Subcutaneous abdominal adipose tissue (tissue), 5 donors: ENCODE data around the gene SPRYD4.

ENCODE experiments used
- H3K27ac ChIP-seq: one replicate; pipeline ENCODE4 v1.7.0; 2013; ENCODE audit warnings: low read depth, mild to moderate bottlenecking, inconsistent platforms, low read length, moderate library complexity
- H3K27me3 ChIP-seq, 5 donors: one replicate each; pipeline ENCODE4 v1.7.0; 2013; ENCODE audit warnings: low read length in 5 of 5, inconsistent platforms in 1 of 5; ENCODE audit not compliant: control insufficient read depth in 5 of 5, insufficient read depth in 4 of 5
- H3K36me3 ChIP-seq, 5 donors: one replicate each; pipeline ENCODE4 v1.7.0; 2013; ENCODE audit warnings: low read length in 5 of 5; ENCODE audit not compliant: control insufficient read depth in 5 of 5, insufficient read depth in 5 of 5
- H3K4me1 ChIP-seq, 5 donors: one replicate each; pipeline ENCODE4 v1.7.0; 2013; ENCODE audit warnings: low read length in 5 of 5, mild to moderate bottlenecking in 3 of 5, moderate library complexity in 1 of 5; ENCODE audit not compliant: control insufficient read depth in 5 of 5, insufficient read depth in 5 of 5
- H3K4me3 ChIP-seq, 5 donors: one replicate each; pipeline ENCODE4 v1.7.0; 2013; ENCODE audit warnings: low read length in 5 of 5, low read depth in 1 of 5
- H3K9ac ChIP-seq, 5 donors: one replicate each; pipeline ENCODE4 v1.7.0; 2013; ENCODE audit warnings: low read length in 5 of 5, mild to moderate bottlenecking in 4 of 5, moderate library complexity in 3 of 5
- H3K9me3 ChIP-seq, 5 donors: one replicate each; pipeline ENCODE4 v1.7.0; 2013; ENCODE audit warnings: low read length in 5 of 5; ENCODE audit not compliant: control insufficient read depth in 5 of 5
- donor health status: healthy.
- donor health status: healthy.
- donor health status: healthy.
- donor health status: healthy.
- donor health status: healthy.

Gene SPRYD4

DNA sequence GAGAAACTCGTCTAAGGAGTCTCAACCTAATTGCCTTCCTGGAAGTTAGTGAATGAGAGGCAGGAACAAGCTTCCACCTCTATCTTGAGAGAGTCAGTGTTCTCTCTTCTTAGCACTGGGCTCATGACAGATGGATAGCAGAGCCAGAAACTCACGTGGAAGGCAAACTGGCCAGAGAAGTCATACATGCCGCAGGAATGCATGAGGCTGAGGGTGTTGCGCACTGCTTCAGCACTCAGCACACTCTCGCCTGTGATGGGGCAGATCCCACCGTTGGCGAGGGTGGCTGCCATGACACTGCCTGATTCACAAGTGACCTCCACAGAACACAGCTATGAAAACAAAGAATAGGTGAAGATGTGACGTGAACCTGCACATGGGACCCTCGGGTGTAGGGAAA is 6.0 kb downstream of the SPRYD4 start:
- Histone ChIP-seq H3K9me3 (no peaks in the 10 kb centered on the region), H3K4me3 (no peak overlapping the region), H3K27ac (no peak overlapping the region), H3K9ac (no peak overlapping the region), H3K27me3 (no peaks in the 10 kb centered on the region), H3K4me1 (peaks cover 0 to 7% (median 5%) of the 10 kb centered on the region in 5 donors), H3K36me3 (peaks cover 0 to 8% (median 4%) of the 10 kb centered on the region in 5 donors)

DNA sequence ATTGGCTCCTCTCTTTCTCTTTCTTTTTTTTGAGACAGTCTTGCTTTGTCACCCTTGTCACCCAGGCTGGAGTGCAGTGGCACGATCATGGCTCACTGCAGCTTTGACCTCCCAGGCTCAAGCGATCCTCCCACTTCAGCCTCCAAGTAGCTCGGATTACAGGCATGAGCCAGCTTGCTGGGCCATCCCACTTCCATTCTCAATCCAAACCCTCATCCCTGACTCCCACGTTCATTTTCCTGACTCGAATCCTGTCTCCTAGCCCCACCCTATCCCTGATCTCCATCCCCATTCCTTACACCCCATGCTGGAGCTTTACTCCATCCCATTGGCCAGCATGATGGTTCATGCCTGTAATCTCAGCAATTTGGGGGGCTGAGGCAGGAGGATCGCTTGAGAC is 7.8 kb downstream of the SPRYD4 start:
- Histone ChIP-seq H3K4me3 (no peak overlapping the region), H3K9ac (no peak overlapping the region), H3K27me3 (no peaks in the 10 kb centered on the region), H3K27ac (no peak overlapping the region), H3K9me3 (no peaks in the 10 kb centered on the region), H3K36me3 (peaks cover 0 to 8% (median 2%) of the 10 kb centered on the region in 5 donors), H3K4me1 (no peaks in the 10 kb centered on the region)

DNA sequence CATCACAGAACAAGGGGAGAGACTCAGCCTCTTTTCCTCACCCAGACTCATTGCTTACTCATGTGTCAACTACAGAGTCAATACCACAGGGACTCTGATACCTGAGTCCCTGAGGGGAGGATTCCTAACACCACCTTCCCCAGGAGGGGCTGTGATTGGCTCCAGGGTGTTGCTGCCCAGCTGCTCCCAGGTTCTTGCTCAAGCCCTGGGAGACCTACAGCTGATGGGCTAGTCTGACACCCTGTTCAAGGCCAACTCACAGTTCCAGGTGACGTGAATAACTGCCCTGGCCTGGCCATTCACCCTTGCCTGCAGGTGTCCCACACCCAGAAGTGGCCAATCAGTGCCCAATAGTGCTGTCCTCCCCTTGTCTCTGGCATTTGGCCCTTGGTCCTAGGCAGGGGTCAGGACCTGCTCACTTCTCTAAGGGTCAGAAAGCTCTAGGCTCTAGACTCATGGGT is 8.6 kb downstream of the SPRYD4 start:
- H3K27me3 ChIP-seq: no peaks in the 10 kb centered on the region
- peaks cover 0 to 8% (median 0%) of the 10 kb centered on the region in 5 donors for H3K36me3 ChIP-seq
- no peak overlapping the region for H3K9ac ChIP-seq
- no peak overlapping the region for H3K4me3 ChIP-seq
- no peaks in the 10 kb centered on the region for H3K4me1 ChIP-seq
- H3K9me3 ChIP-seq: no peaks in the 10 kb centered on the region
- no peak overlapping the region for H3K27ac ChIP-seq

DNA sequence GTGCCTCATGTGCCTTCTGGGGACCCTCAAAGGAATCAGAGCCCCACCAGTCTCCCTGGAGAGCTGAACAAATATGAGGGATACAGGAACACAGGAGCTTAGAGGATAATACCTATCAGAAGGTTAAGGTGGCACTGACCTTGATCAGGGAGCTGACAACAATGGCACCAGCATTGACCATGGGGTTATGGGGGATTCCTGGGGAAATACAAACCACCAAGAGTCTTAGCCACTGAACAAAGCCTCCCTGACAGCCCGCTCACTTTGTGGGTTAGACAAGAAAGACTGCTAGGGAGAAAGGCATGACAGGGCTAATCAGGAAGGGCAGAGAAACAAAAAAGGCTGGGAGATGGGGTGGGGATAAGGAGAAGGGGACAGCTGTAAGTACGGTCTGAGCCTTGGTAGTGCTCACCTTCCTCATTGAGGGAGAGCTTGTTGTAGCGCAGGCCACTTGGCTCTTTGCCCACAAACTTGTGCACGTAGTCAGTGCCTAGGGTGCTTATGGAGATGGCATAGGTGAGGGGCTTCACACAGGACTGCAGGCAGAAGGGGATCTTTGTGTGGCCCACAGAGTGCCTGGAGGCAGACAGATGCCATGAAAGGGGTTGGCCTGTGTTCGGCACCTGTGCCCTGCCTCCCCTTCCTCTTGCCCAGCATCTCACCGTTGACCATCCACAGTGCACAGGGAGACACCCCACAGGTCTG is 9.3 kb downstream of the SPRYD4 start:
- Histone ChIP-seq H3K27me3 (no peaks in the 10 kb centered on the region), H3K4me1 (no peaks in the 10 kb centered on the region), H3K4me3 (no peak overlapping the region), H3K36me3 (peaks cover 0 to 6% (median 0%) of the 10 kb centered on the region in 5 donors), H3K9ac (no peak overlapping the region), H3K9me3 (no peaks in the 10 kb centered on the region), H3K27ac (no peak overlapping the region)

DNA sequence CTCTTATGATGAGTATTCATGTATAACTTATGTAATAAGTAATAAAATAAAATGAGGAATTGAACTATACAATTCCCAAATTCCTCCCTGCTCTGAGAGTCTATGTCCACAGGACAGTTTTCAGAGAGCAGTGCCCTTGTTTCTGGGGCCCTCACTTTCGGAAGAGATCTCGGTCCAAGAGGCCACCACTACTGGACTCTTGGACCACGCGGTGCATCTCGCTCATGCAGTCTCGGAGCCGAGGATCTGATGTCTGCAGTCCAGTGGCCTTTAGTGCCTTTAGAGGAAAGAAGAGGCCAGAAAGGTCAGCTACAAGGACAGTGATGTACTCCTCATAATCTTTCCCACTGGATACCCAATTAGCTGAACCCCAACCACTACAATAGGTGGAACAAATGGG is 11.2 kb downstream of the SPRYD4 start:
- no peak overlapping the region for H3K27ac ChIP-seq
- no peaks in the 10 kb centered on the region for H3K4me1 ChIP-seq

DNA sequence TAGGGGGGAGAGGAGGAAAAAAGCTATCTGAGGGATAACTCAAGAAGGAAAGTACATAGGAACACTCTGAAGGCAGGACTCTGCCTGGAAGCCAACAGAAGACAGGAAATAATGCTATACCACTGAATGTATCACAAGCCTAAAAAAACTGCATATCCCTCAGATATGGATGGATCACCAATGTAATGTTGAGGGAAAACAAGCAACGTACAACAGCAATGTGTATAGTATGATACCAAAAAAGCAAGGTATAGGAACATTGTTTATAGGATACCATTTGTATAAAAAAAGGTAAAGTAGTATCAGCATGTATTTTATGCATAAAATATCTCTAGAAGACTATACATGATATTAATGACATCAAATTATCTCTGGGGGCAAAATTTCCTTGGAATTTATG is 16.2 kb downstream of the SPRYD4 start:
- Histone ChIP-seq H3K36me3 (no peaks in the 10 kb centered on the region), H3K27me3 (peaks cover 0 to 7% (median 0%) of the 10 kb centered on the region in 5 donors), H3K4me3 (no peak overlapping the region), H3K4me1 (peaks cover 6 to 21% (median 18%) of the 10 kb centered on the region in 5 donors), H3K27ac (no peak overlapping the region), H3K9me3 (no peaks in the 10 kb centered on the region), H3K9ac (no peak overlapping the region)

More for the DNA sequence above, 11.2 kb downstream of the SPRYD4 start:
- Histone ChIP-seq H3K4me3 (no peak overlapping the region), H3K9ac (no peak overlapping the region), H3K27me3 (no peaks in the 10 kb centered on the region), H3K9me3 (no peaks in the 10 kb centered on the region), H3K36me3 (no peaks in the 10 kb centered on the region)

DNA sequence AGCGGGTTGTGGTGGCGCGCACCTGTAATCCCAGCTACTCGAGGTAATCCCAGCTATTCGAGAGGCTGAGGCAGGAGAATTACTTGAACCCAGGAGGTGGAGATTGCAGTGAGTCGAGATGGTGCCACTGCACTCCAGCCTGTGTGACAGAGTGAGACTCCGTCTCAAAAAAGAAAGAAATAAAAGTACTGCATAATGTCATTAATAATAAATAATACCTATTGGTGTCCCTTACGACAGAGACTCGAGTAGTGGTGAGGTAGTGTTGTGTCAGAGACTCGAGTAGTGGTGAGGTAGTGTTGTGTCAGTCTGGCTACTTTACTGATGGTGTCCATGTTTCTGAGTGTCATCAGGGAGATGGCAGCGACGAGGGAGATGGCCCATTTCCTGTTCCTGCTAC is 18.3 kb downstream of the SPRYD4 start:
- no peak overlapping the region for H3K27ac ChIP-seq
- peak overlapping the region in 1 of 5 donors; percentile 67 for H3K4me3 ChIP-seq

DNA sequence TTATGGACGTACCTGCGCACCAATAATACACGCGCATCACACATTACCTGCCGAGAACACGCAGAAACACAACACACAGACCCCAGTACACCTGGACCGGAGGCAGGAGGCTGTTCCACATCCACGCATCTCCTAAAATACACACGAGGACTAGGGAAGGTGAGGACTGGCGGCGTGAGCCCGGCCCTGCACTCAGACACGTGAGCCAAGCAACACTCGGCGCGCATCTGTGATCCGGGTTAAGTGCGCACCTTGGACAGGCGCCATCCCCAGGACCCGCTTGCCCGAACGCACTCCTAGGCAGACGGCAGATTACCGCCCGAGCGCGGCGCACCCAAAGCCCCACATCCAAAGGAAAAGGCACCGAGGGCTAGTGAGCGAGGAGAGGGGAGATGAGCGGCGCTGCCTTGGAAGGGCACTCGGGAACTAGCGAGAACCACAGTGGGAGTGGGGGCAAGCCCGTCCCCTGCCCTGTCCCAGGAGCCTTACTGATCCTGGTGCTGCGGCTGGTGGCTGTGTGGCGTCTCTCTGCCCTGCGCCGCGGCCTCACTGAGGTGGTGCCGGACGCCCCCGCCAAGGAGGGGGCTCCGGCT is 19.2 kb downstream of the SPRYD4 start:
- no peak overlapping the region for H3K27ac ChIP-seq
- H3K4me1 ChIP-seq: peaks cover 6 to 21% (median 18%) of the 10 kb centered on the region in 5 donors
- H3K36me3 ChIP-seq: no peaks in the 10 kb centered on the region
- H3K9me3 ChIP-seq: no peaks in the 10 kb centered on the region
- peak overlapping the region in 2 of 5 donors; percentile 53 to 71 for H3K9ac ChIP-seq
- peak overlapping the region; percentile 54 to 75 (median 67) for H3K4me3 ChIP-seq
- H3K27me3 ChIP-seq: peaks cover 0 to 15% (median 3%) of the 10 kb centered on the region in 5 donors

More for the DNA sequence above, 18.3 kb downstream of the SPRYD4 start:
- Histone ChIP-seq H3K27me3 (peaks cover 0 to 13% (median 3%) of the 10 kb centered on the region in 5 donors), H3K36me3 (no peaks in the 10 kb centered on the region), H3K9ac (no peak overlapping the region), H3K9me3 (no peaks in the 10 kb centered on the region), H3K4me1 (peaks cover 6 to 21% (median 18%) of the 10 kb centered on the region in 5 donors)

DNA sequence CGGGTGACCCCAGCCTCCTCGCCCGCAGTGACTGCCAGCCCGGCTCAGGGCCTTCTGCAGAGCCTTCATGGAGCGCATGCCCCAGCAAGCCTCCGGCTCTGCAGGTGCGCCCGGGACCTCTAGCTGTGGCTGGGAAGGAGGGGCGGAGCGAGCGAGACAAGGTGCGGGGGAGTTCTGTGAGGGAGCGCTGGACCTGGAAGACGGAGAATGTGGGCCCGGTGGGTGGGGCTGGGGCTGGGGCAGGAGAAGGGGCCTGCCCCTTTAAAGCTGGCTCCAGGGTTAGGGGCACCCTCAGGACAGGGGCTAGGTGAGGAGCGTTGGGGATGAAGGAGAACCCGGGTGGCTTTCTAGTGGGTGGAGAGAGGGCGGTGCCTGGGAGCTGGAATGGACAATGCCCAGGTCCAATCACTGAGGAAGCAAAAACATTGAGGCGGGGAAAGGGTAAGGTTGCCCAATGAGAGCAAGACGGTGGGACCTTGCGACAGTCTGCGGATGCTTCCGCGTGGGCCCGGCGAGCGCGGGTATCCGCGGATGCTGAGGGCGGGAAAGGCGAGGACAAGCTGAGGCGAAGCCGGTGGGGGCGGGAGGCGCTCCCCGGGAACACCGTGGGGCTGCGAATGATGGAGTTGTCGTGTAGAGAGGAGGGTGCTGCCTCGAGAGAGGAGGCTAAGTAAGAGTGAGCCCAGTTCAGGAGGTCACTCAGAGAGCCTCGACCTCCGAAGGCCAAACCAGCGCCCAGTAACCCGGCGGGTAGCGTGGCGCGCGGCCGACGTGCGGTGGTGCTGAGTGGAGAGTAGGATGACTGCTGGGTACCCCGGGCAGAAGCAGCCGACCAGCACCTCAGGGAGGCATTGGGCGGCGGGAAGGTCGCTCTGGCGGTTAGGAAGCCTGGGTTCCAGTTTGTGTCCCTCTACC is 19.9 kb downstream of the SPRYD4 start, which contains the start of gene GLS2:
Gene GLS2 (minus strand): TSS at position 121 of the 915 bp plus-strand sequence. CDS start 43 bp downstream, at position 78.
- Histone ChIP-seq H3K9ac (peak within 1 kb of the TSS in 2 of 5 donors; percentile 53 to 71), H3K4me1 (peaks cover 6 to 21% (median 18%) of the 10 kb centered on the region in 5 donors), H3K36me3 (no peaks in the 10 kb centered on the region), H3K27me3 (peaks cover 0 to 15% (median 3%) of the 10 kb centered on the region in 5 donors), H3K9me3 (no peaks in the 10 kb centered on the region), H3K4me3 (peak within 1 kb of the TSS; percentile 54 to 75 (median 67)), H3K27ac (no peak within 1 kb of the TSS)
